PFSK-1 (cell line): ENCODE data around the gene HEMK1.

Source experiments
- POLR2AphosphoS5 ChIP-seq: IDR thresholded peaks from 2 replicates; pipeline ENCODE4 v1.6.1; 2012; ENCODE audit warnings: low read depth, mild to moderate bottlenecking, control low read depth, low read length, moderate library complexity
- REST ChIP-seq, 2 experiments: IDR thresholded peaks; 2 replicates each; pipeline versions ENCODE4 v1.6.1 to v1.8.0; 2011 to 2012; ENCODE audit warnings: low read depth in 2 of 2, low read length in 2 of 2, control low read depth in 1 of 2, inconsistent platforms in 1 of 2, mild to moderate bottlenecking in 1 of 2, moderate library complexity in 1 of 2; ENCODE audit not compliant: insufficient read depth in 1 of 2
- SIN3A ChIP-seq: IDR thresholded peaks from 2 replicates; pipeline ENCODE4 v1.6.1; 2012; ENCODE audit warnings: mild to moderate bottlenecking, low read length, moderate library complexity, borderline replicate concordance; ENCODE audit not compliant: insufficient read depth
- TAF1 ChIP-seq: IDR thresholded peaks from 2 replicates; pipeline ENCODE4 v1.6.1; 2012; ENCODE audit warnings: low read length, control low read depth, borderline replicate concordance; ENCODE audit not compliant: insufficient read depth

DNA sequence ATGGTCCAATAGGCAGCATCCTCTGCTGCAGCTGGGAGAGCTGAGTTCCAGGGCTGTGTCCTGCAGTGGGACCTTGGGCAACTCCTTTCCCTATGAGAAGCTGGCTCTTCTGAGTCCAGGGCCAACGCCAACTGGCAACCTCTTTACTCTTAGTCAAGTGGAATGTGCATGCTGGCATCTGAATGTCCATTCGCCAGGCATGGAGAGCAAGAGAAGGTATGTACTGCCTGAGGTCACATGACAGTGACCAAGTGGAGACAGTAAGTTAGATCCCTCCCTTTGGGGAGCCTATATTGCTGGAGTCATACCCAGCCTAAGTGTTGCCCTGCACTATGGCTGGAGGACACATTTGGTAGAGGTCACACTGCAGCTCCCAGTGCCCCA is 12.1 kb downstream of the HEMK1 start:
- TF ChIP-seq POLR2AphosphoS5 = no peak
- TF ChIP-seq REST (IDR thresholded peaks at IDR 0.05; ENCODE audit: insufficient read depth in 1 of 2, low read depth in 2 of 2, low read length in 2 of 2) = no peak
- TF ChIP-seq SIN3A = no peak
- TF ChIP-seq TAF1 = no peak
